RWPE1 (cell line): Measurements from ENCODE around the gene PLEKHA7.

Source experiments
- CTCF ChIA-PET: fragments of 350-600 bp; sonication (Branson Sonifier 250); formaldehyde crosslinking; extraction: SDS; loops from one replicate; lab custom pipeline; 2021; lab: Yijun Ruan, JAX
- POLR2A ChIA-PET: fragments of 400-600 bp; formaldehyde crosslinking; extraction: SDS; loops from one replicate; lab custom pipeline; 2020; ENCODE audit warnings: antibody characterized with exemption; ENCODE audit not compliant: low non-redundant PET; lab: Yijun Ruan, JAX
- DNase-seq: peaks from one replicate; pipeline ENCODE4 v3.0.0; 2012; ENCODE audit warnings: low spot score
- H3K27ac ChIP-seq: fragments of 450-650 bp; 2 replicates; pipeline ENCODE4 v1.5.1; 2017
- CTCF ChIP-seq: fragments of 450-650 bp; conservative IDR thresholded peaks from 2 replicates; pipeline ENCODE4 v1.5.1; 2017; ENCODE audit warnings: low read depth, mild to moderate bottlenecking

PLEKHA7 gene

GRCh38 chr11:17008099-17008498, 6.1 kb downstream of the PLEKHA7 start:
- CTCF ChIA-PET: no interaction called here
- POLR2A ChIA-PET: no interaction called here
- no peak for DNase-seq
- no peak for TF ChIP-seq CTCF
- no peak overlapping the region for H3K27ac ChIP-seq

- no peak for TF ChIP-seq CTCF
- POLR2A ChIA-PET: no interaction called here
- DNase-seq: no peak
- CTCF ChIA-PET: no interaction called here
- no peak overlapping the region for H3K27ac ChIP-seq
Measured at GRCh38 chr11:17005646-17006045, 8.6 kb downstream of the PLEKHA7 start.

GRCh38 chr11:17004486-17005148, 9.6 kb downstream of the PLEKHA7 start:
- no peak overlapping the region for H3K27ac ChIP-seq
- ChIA-PET CTCF (no interaction called here), POLR2A (no interaction called here)
- TF ChIP-seq CTCF: no peak
- no peak for DNase-seq

- TF ChIP-seq CTCF: no peak
- no peak overlapping the region for H3K27ac ChIP-seq
- no peak for DNase-seq
- ChIA-PET CTCF (interaction anchor here (0.6 kb wide), 1 partner anchor 1072 kb away, joined by 7 read pairs; no protein-coding TSS in a partner anchor), POLR2A (no interaction called here)
Measured at GRCh38 chr11:17003426-17003825, 10.8 kb downstream of the PLEKHA7 start.

GRCh38 chr11:17002543-17002942, 11.7 kb downstream of the PLEKHA7 start:
- CTCF ChIA-PET: no interaction called here

GRCh38 chr11:17001806-17002205, 12.4 kb downstream of the PLEKHA7 start:
- H3K27ac ChIP-seq: no peak overlapping the region
- TF ChIP-seq CTCF: no peak
- CTCF ChIA-PET: interaction anchor here (0.5 to 0.7 kb wide), 2 partner anchors 60 to 523 kb away, joined by 3 to 4 read pairs; no protein-coding TSS in a partner anchor
- POLR2A ChIA-PET: no interaction called here
- DNase-seq: no peak

More at GRCh38 chr11:17002543-17002942, 11.7 kb downstream of the PLEKHA7 start:
- H3K27ac ChIP-seq: no peak overlapping the region
- DNase-seq: no peak
- TF ChIP-seq CTCF: no peak
- POLR2A ChIA-PET: no interaction called here
